Stimulated activated CD8-positive, alpha-beta memory T cell treated with anti-CD3 and anti-CD28 coated beads, Interleukin-4, amount 100 ng/mL, for 48 hours (primary cell): ENCODE data around the gene CXorf49.
"Not testable (repeated sequence)": the region's sequence is repeated elsewhere in the genome, so short reads cannot be mapped to it uniquely, and the experiment has no call there.

ENCODE experiments used
- DNase-seq: peaks from one replicate; pipeline ENCODE4 v3.0.0-alpha.2; 2020

Gene CXorf49

DNA sequence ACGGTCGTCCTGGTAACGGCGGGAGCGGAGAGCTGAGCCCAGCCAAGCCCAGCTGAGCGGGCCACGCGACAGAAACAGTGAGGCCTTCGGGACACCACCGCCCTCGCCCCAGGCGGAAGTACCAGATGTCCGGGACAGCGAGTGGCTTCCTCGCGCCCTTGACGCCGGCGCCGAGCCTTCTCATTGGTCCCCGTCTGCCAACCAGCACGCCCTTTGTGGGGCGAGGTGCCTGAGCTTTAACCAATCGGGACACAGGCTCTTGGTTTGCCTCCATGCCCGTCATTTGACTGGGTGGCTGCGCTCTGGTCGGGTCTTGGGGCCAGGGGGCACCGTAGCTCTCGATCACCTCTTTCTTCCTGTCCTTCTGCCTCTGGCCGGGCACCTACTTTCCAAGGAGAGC is at the start of gene CXorf49:
CXorf49 (minus strand) TSS at position 101 of the 400 bp plus-strand sequence. CDS start 134 bp downstream, outside the sequence.
- not testable (repeated sequence) for DNase-seq

GRCh38 chrX:71767134-71767533 is 49.0 kb upstream of the CXorf49 start:
- DNase-seq, result not testable (repeated sequence)

DNA sequence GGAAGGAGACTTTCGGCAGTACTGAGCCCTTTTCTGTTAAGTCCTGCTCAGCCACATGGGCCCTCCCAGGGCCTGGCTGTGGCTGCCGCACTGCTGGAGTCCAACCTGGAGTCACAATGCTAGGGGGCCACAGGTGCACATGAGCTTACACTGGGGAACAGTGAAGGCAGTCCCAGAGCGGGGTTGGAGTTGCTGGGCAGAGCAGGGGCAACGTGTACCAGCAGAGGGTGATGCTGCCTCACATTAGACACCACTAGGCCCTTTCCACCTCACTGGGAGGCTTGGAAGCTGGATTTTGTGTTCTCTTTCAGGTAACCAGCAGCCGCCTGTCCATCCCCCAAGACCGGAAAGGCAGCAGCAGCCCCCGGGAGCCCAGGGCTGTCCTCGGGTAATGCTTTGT is 47.5 kb upstream of the CXorf49 start:
- DNase-seq, result not testable (repeated sequence)

GRCh38 chrX:71764832-71765231 is 46.7 kb upstream of the CXorf49 start:
- not testable (repeated sequence) for DNase-seq

DNA sequence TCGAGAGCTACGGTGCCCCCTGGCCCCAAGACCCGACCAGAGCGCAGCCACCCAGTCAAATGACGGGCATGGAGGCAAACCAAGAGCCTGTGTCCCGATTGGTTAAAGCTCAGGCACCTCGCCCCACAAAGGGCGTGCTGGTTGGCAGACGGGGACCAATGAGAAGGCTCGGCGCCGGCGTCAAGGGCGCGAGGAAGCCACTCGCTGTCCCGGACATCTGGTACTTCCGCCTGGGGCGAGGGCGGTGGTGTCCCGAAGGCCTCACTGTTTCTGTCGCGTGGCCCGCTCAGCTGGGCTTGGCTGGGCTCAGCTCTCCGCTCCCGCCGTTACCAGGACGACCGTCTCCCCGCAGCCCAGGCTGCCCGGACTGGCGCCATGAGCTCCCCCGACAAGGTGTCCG is 45.0 kb upstream of the CXorf49 start, which contains the start of gene CXorf49B:
CXorf49B (plus strand) TSS at position 301 of the 400 bp plus-strand sequence; CDS start at position 376, 75 bp downstream.
- DNase-seq, result not testable (repeated sequence)

DNA sequence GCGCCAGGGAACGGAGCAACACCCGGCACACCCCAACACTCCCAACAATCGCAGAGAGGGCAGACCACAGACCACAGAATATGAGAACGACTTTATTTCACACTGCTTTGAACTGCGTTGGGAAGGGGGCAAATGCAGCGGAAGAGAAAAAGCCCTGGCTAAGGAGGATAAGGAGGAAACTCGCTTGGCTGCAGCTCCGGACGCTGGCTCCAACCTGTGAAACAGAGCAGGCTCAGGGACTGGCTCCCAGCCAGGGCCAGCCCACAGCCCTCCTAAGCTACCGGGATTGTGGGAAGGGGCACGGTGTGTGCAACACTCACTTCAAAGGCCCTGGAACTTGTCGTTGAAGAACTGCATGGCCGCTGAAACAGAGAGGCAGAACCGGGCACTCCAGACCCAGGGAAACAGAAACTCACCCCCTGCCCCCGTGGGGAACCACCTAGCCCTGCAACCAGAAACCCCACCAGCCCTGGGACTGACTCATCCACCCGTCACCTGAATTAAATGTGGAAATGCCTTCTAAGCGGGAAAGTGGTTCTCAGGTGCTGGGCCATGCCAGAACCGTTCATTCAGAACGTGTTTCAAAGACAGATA is 42.7 kb upstream of the CXorf49 start:
- not testable (repeated sequence) for DNase-seq

DNA sequence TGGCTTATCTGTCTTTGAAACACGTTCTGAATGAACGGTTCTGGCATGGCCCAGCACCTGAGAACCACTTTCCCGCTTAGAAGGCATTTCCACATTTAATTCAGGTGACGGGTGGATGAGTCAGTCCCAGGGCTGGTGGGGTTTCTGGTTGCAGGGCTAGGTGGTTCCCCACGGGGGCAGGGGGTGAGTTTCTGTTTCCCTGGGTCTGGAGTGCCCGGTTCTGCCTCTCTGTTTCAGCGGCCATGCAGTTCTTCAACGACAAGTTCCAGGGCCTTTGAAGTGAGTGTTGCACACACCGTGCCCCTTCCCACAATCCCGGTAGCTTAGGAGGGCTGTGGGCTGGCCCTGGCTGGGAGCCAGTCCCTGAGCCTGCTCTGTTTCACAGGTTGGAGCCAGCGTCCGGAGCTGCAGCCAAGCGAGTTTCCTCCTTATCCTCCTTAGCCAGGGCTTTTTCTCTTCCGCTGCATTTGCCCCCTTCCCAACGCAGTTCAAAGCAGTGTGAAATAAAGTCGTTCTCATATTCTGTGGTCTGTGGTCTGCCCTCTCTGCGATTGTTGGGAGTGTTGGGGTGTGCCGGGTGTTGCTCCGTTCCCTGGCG is 2.3 kb upstream of the CXorf49 start:
- not testable (repeated sequence) for DNase-seq

- not testable (repeated sequence) for DNase-seq
These were observed 1.1 kb upstream of the CXorf49 start for GRCh38 chrX:71719195-71719594.

DNA sequence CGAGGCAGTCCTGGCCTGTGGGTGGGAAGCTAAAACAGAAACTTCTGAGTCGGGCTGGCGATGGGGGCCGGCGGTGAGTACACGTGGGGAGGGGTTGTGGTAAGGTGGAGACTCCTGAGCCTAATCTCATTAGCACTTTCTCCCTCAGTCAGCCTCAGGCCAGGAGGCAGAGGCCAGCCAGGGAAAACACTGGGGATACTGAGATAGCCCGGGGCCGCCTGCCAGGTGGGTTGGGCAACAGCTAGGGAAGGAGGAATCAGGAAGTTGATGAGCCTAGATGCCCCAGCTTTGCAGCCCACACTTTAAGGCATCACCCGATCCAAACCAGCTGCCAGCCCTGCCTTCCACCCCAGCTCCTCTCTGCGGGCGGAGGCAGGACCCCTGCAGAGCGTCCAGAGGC is 1.8 kb downstream of the CXorf49 start:
- not testable (repeated sequence) for DNase-seq

DNA sequence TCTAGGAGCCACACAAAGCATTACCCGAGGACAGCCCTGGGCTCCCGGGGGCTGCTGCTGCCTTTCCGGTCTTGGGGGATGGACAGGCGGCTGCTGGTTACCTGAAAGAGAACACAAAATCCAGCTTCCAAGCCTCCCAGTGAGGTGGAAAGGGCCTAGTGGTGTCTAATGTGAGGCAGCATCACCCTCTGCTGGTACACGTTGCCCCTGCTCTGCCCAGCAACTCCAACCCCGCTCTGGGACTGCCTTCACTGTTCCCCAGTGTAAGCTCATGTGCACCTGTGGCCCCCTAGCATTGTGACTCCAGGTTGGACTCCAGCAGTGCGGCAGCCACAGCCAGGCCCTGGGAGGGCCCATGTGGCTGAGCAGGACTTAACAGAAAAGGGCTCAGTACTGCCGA is 2.5 kb downstream of the CXorf49 start:
- DNase-seq, result not testable (repeated sequence)

DNA sequence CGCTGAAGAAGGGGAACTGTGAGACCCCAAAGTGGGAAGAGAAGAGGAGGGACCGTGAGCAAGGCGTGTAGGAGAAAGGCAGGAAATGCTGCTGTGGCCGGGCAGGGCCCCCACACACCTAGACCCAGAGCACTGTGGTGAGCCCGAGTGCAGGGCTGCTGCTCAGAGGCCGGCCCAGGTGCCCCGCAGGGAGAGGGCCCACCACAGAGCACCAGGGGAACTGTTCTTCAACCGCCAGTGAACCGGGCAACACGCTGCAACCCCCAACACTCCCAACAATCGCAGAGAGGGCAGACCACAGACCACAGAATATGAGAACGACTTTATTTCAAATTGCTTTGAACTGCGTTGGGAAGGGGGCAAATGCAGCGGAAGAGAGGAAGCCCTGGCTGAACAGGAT is 4.0 kb downstream of the CXorf49 start:
- not testable (repeated sequence) for DNase-seq

GRCh38 chrX:71702853-71703252 is 15.2 kb downstream of the CXorf49 start:
- DNase-seq, result not testable (repeated sequence)

- DNase-seq, result not testable (repeated sequence)
These were observed 19.1 kb downstream of the CXorf49 start for GRCh38 chrX:71699023-71699344.

GRCh38 chrX:71698299-71699022 is 19.6 kb downstream of the CXorf49 start:
- not testable (repeated sequence) for DNase-seq

DNA sequence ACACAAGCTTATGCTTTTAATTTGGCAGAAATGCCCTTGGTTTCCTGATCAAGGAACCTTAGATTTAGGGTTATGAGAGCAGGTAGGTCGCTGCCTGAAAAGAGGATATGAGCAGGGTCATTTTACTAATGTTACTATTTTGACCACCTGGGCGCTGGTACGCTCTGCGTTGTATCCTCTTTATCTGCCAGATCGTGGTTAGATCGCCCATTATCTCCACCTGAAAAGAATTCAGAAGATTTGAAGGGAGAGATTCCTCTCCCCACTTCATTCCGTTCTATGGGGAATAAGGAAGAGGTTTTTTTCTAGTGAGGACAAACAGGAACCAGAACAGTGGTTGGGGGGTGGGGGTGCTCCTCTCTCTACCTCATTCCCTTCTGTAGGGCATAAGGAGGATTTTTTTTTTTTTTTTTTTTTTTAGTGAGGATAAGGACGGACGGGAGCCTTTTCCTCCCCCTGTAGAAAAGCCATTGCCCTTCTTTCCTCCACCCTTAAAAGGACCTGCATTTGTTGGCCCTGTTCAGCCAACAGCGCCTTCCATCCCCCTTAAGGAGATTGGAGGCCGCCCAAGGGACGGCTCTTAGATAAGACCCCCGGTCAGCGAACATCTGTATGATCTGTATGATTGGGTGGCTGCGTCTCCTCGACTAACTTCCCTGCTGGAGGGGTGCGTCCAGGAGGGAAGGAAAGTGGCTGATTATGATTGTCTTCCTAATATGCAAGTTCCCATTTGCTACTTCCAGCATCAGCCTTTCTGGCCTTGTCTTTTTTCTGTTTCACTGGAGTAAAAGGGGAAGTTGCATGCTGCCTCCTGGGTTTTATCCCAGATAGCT is 20.4 kb downstream of the CXorf49 start:
- not testable (repeated sequence) for DNase-seq

DNA sequence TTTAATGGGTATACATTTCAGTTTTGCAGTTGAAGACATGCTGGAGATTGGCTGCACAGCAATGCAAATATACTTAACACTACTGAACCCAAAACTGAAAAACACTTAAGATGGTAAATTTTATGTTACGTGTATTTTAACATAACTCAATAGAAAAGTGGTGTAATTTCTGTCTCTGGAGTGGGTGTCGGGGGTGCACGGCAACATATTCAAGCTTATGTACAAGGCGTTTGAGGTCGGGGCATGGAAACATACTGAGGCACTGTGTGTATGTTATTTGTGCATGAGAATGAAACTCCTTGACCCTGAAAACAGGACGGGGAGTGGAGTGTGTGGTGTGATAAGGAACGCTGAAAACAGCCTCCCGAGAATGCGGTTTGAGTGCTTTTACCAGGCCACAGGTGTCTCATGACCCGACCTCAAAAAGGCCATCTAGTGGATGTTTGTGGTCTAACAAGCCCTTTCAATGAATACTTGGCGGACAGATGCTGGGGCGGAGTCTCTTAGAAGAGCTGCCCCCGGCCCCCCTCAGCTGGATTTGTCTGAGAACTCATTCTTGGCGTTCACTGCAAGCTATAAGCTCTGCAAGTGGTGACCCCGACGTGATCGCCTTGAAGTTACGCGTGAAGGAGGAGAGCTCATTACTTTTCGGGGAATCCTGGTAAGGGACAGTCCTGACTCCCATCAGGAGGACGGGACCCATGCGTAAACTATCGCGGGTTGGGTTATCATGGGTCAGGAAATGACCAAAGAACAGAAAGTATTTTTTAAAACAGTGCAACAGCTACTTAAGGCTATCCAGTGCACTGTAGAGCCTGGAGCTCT is 21.2 kb downstream of the CXorf49 start:
- not testable (repeated sequence) for DNase-seq

DNA sequence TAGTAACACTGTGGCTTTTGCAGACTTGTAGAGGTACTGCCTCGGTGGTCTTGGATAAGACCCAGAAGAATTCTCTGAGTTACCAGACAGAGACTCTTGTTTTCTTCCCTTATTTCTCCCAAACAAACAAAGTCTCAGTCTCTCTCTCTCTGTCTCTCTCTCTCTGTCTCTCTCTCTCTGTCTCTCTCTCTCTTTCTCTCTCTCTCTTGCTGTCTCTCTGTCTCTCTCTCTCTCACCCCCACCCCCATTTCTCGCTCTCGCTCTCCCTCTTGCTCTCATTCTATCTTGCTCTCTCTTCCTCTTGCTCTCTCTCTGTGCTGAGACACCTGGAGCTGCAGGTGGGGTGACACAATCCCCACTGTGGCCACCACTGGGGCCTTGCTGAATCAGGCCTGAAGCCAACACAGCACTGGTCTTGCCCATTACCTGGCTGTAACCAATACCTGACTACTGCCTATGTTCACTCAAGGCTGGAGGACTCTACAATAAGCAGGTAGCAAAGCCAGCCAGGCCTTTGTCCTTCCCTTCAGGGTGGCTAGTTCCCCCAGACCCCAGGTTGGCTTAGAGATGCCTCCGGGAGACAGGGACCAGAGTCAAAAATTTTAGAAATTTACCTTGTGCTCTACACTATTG is 38.4 kb downstream of the CXorf49 start:
- no peak for DNase-seq

DNA sequence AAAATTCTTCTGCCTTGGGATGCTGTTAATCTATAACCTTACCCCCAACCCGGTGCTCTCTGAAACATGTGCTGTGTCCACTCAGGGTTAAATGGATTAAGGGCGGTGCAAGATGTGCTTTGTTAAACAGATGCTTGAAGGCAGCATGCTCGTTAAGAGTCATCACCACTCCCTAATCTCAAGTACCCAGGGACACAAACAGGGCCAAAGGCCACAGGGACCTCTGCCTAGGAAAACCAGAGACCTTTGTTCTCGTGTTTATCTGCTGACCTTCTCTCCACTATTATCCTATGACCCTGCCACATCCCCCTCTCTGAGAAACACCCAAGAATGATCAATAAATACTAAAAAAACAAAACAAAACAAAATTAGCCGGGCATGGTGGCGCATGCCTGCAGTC is 40.9 kb downstream of the CXorf49 start:
- DNase-seq, result not testable (repeated sequence)

DNA sequence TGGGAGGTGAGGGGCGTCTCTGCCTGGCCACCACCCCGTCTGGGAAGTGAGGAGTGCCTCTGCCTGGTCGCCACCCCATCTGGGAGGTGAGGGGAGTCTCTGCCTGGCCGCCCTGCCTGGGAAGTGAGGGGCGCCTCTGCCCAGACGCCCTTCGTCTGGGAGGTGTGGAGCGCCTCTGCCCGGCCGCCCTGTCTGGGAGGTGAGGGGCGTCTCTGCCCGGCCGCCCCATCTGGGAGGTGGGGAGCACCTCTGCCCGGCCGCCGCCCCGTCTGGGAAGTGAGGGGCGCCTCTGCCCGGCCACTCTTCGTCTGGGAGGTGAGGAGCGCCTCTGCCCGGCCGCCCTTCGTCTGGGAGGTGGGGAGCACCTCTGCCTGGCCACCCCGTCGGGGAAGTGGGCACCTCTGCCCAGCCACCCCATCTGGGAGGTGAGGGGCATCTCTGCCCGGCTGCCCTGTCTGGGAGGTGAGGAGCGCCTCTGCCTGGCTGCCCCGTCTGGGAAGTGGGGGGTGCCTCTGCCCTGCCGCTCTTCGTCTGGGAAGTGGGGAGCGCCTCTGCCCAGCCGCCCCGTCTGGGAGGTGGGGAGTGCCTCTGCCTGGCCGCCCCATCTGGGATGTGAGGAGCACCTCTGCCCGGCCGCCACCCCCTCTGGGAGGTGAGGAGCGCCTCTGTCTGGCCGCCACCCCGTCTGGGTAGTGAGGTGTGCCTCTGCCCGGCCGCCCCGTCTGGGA is 41.9 kb downstream of the CXorf49 start:
- DNase-seq, result not testable (repeated sequence)

GRCh38 chrX:71675636-71676035 is 42.4 kb downstream of the CXorf49 start:
- not testable (repeated sequence) for DNase-seq

DNA sequence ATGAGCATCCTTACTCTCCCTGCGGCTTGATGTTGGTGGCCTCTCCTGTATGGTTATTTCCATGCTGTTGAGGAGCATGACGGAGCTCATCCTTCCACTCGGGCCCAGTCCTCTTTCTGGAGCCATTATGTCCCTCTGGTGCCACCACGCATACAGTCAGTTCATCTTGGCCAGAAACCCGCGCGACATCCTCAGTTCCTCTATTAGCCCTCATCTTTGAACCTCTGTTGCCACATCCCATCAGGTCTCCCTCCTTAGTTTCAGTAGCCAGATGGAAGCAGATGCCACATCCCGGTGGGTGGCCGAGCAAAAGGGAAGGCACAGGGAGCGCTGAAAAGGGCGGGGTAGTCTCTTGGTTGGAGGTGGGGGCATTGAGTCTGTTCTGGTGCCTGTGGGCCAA is 46.1 kb downstream of the CXorf49 start:
- DNase-seq, result no peak
